ENCODE results near the gene PLXNC1. TPM values are rescaled to one million over a fixed set of nuclear protein-coding genes. Genes with fewer than 3 reads are reported as not detected.

PLXNC1 gene
- polyA plus RNA-seq, 1 of the 3 experiments (the other 2 are of a cell fraction), result 0.23 TPM

DNA sequence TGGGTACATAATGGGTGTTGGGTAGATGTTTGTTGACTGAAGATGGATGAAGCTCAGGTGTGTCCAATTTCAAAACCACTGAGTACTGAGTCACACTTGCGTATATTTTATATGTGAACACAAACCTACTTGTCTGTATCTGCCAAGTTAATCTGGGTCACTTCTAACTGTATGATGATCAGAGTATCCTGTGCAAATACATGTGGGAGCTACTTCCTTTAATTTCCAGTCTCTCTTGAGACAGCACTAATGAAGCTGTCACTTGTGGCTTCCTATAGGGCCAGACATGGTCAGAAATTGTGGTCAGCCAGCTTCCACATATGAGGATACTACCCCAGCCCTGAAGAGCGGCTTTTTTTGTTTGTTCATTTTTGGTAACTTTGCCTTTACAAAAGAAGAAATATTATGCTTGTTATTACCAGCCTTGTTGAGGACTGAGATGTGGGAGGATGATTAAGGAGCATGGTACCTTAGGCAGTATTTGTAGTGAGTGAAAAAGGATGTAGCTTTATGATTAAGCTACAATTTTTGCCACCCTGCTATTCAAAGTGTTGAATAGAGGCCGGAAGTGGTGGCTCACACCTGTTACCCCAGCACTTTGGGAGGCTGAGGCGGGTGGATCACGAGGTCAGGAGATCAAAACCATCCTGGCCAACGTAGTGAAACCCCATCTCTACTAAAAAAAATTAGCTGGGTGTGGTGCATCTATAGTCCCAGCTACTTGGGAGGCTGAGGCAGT is 32.4 kb downstream of the PLXNC1 start:
- CTCF ChIA-PET, result interaction anchor here (1.2 kb wide), 1 partner anchor 15 kb away, joined by 3 read pairs; no protein-coding TSS in a partner anchor
- Histone ChIP-seq H3K79me2 (ENCODE audit: insufficient read depth) (no peaks in the 10 kb centered on the region), H3K4me3 (ENCODE audit: low read depth in 2 of 2, low read length in 1 of 2) (no peak overlapping the region), H3K36me3 (replicated peaks in 1 of 2; ENCODE audit: control insufficient read depth in 1 of 2, insufficient read depth in 2 of 2, low read length in 1 of 2) (no peaks in the 10 kb centered on the region), H3K9me2 (no peaks in the 10 kb centered on the region), H4K20me1 (ENCODE audit: insufficient read depth) (no peaks in the 10 kb centered on the region), H2AFZ (ENCODE audit: low read depth) (no peak overlapping the region), H3K9me3 (no peaks in the 10 kb centered on the region), H3F3A (replicated peaks; ENCODE audit: insufficient read depth) (no peaks in the 10 kb centered on the region), H3K27me3 (ENCODE audit: insufficient read depth) (no peaks in the 10 kb centered on the region), H3K4me1 (ENCODE audit: control insufficient read depth in 1 of 2, insufficient read depth in 2 of 2, low read depth in 1 of 2, low read length in 1 of 2) (no peaks in the 10 kb centered on the region), H3K9ac (no peak overlapping the region), H3K27ac (ENCODE audit: low read depth in 2 of 2, low read length in 1 of 2) (no peak overlapping the region), H3K4me2 (no peak overlapping the region)
- WGBS (ENCODE audit: low lambda C conversion rate), result 66% methylated on average over 6 of the region's 6 CpGs
- POLR2A ChIA-PET, result no interaction called here
- TF ChIP-seq CHD2 (IDR thresholded peaks at IDR 0.05; ENCODE audit: low read length, partially characterized antibody), result no peak
- no peak for TF ChIP-seq POLR2AphosphoS5 (IDR thresholded peaks at IDR 0.05; ENCODE audit: low read depth, low read length)
- TF ChIP-seq NFIC (IDR thresholded peaks at IDR 0.05; ENCODE audit: borderline replicate concordance), result no peak
- no peak for TF ChIP-seq RAD21 (IDR thresholded peaks at IDR 0.05; ENCODE audit: low read length)
- no peak for TF ChIP-seq FOSL2 (IDR thresholded peaks at IDR 0.05; ENCODE audit: borderline replicate concordance, low read depth)
- no peak for TF ChIP-seq NRF1 (IDR thresholded peaks at IDR 0.05; ENCODE audit: low read depth, low read length)
- TF ChIP-seq, protein P1, sequence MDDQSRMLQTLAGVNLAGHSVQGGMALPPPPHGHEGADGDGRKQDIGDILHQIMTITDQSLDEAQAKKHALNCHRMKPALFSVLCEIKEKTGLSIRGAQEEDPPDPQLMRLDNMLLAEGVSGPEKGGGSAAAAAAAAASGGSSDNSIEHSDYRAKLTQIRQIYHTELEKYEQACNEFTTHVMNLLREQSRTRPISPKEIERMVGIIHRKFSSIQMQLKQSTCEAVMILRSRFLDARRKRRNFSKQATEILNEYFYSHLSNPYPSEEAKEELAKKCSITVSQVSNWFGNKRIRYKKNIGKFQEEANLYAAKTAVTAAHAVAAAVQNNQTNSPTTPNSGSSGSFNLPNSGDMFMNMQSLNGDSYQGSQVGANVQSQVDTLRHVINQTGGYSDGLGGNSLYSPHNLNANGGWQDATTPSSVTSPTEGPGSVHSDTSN (IDR thresholded peaks at IDR 0.05), result no peak
- TF ChIP-seq JUND (IDR thresholded peaks at IDR 0.05), result no peak
- TF ChIP-seq SIN3A (IDR thresholded peaks at IDR 0.05; ENCODE audit: borderline replicate concordance, low read depth, low read length), result no peak
- no peak for TF ChIP-seq TCF12 (IDR thresholded peaks at IDR 0.05)
- TF ChIP-seq, protein P2, sequence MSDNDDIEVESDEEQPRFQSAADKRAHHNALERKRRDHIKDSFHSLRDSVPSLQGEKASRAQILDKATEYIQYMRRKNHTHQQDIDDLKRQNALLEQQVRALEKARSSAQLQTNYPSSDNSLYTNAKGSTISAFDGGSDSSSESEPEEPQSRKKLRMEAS (IDR thresholded peaks at IDR 0.05; ENCODE audit: low read depth), result no peak
- DNase-seq, result no peak

DNA sequence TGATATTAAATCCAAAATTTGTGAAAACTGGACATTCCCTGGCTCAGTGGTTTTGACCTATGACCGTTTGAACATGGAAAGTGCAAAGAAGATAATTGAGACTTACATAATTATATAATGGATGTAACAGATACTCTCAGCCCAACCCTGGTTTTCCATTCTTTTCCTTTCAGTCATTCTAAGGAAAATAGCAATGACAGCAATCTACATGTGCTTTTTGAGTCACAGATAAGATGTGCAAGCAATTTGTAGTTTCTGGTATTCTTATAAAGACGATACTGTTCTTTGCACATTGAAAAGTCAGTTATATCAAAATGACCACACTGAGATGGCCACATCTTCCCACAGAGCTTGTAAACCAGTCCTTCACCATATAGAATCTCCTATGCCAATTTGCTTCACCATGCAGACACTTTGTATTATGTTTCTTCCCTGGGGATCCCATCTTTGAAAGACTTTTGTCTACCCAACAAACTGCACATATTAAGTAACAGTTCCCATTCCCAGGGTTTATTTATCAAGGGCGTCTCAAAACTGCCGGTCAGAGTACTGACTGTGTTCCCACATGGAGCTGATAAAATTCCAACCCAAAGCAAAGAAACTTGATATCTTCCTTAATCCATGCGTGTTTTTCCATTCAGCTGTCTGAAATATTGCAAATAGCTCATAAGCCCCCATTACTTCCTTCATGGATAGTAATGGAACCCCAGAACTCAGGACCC is 34.8 kb downstream of the PLXNC1 start:
- ChIA-PET CTCF (interaction anchor here (1.0 to 1.4 kb wide), 2 partner anchors 32 to 251 kb away, joined by 3 read pairs; no protein-coding TSS in a partner anchor), POLR2A (no interaction called here)
- Histone ChIP-seq H3K4me2 (no peak overlapping the region), H3K27ac (ENCODE audit: low read depth in 2 of 2, low read length in 1 of 2) (no peak overlapping the region), H3K4me1 (ENCODE audit: control insufficient read depth in 1 of 2, insufficient read depth in 2 of 2, low read depth in 1 of 2, low read length in 1 of 2) (peaks cover 6 to 10% of the 10 kb centered on the region in 2 experiments; a peak in 1 of 4 replicates), H3K9me3 (no peaks in the 10 kb centered on the region), H3K9ac (no peak overlapping the region), H3K4me3 (ENCODE audit: low read depth in 2 of 2, low read length in 1 of 2) (no peak overlapping the region), H3F3A (replicated peaks; ENCODE audit: insufficient read depth) (no peaks in the 10 kb centered on the region), H3K9me2 (no peaks in the 10 kb centered on the region), H3K79me2 (ENCODE audit: insufficient read depth) (no peaks in the 10 kb centered on the region), H4K20me1 (ENCODE audit: insufficient read depth) (no peaks in the 10 kb centered on the region), H2AFZ (ENCODE audit: low read depth) (no peak overlapping the region), H3K27me3 (ENCODE audit: insufficient read depth) (no peaks in the 10 kb centered on the region), H3K36me3 (replicated peaks in 1 of 2; ENCODE audit: control insufficient read depth in 1 of 2, insufficient read depth in 2 of 2, low read length in 1 of 2) (no peaks in the 10 kb centered on the region)
- no peak for DNase-seq
- WGBS (ENCODE audit: low lambda C conversion rate), result 45% methylated on average over 5 of the region's 5 CpGs
- TF ChIP-seq, protein P3, sequence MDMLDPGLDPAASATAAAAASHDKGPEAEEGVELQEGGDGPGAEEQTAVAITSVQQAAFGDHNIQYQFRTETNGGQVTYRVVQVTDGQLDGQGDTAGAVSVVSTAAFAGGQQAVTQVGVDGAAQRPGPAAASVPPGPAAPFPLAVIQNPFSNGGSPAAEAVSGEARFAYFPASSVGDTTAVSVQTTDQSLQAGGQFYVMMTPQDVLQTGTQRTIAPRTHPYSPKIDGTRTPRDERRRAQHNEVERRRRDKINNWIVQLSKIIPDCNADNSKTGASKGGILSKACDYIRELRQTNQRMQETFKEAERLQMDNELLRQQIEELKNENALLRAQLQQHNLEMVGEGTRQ (IDR thresholded peaks at IDR 0.05; ENCODE audit: borderline replicate concordance, low read depth, low read length), result no peak
- TF ChIP-seq GABPA (IDR thresholded peaks at IDR 0.05; ENCODE audit: low read depth) (no peak), NFIC (IDR thresholded peaks at IDR 0.05; ENCODE audit: borderline replicate concordance) (no peak), RFX5 (IDR thresholded peaks at IDR 0.05; ENCODE audit: low read length) (no peak), RCOR1 (IDR thresholded peaks at IDR 0.05; ENCODE audit: low read length) (no peak), SIN3A (IDR thresholded peaks at IDR 0.05; ENCODE audit: borderline replicate concordance, low read depth, low read length) (no peak), YY1 (IDR thresholded peaks at IDR 0.05; ENCODE audit: low read depth) (no peak), JUND (IDR thresholded peaks at IDR 0.05) (no peak), SMC3 (IDR thresholded peaks at IDR 0.05; ENCODE audit: low read depth, low read length) (no peak), ELF1 (IDR thresholded peaks at IDR 0.05) (no peak), EZH2phosphoT487 (IDR thresholded peaks at IDR 0.05; ENCODE audit: borderline replicate concordance, low read depth) (no peak), FOXM1 (IDR thresholded peaks at IDR 0.05; ENCODE audit: low read depth) (no peak)
- TF ChIP-seq, protein P2 (IDR thresholded peaks at IDR 0.05; ENCODE audit: low read depth), result no peak
- TF ChIP-seq, protein P4, sequence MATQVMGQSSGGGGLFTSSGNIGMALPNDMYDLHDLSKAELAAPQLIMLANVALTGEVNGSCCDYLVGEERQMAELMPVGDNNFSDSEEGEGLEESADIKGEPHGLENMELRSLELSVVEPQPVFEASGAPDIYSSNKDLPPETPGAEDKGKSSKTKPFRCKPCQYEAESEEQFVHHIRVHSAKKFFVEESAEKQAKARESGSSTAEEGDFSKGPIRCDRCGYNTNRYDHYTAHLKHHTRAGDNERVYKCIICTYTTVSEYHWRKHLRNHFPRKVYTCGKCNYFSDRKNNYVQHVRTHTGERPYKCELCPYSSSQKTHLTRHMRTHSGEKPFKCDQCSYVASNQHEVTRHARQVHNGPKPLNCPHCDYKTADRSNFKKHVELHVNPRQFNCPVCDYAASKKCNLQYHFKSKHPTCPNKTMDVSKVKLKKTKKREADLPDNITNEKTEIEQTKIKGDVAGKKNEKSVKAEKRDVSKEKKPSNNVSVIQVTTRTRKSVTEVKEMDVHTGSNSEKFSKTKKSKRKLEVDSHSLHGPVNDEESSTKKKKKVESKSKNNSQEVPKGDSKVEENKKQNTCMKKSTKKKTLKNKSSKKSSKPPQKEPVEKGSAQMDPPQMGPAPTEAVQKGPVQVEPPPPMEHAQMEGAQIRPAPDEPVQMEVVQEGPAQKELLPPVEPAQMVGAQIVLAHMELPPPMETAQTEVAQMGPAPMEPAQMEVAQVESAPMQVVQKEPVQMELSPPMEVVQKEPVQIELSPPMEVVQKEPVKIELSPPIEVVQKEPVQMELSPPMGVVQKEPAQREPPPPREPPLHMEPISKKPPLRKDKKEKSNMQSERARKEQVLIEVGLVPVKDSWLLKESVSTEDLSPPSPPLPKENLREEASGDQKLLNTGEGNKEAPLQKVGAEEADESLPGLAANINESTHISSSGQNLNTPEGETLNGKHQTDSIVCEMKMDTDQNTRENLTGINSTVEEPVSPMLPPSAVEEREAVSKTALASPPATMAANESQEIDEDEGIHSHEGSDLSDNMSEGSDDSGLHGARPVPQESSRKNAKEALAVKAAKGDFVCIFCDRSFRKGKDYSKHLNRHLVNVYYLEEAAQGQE (IDR thresholded peaks at IDR 0.05; ENCODE audit: low read depth, low read length), result no peak

Measured in SK-N-SH (cell line).